SK-N-MC (cell line): ENCODE data around the gene ANO10.

Source experiments
- DNase-seq: peaks from one replicate; pipeline ENCODE4 v3.0.0-alpha.2; 2011; ENCODE audit warnings: low read depth, low spot score
- H3K27ac ChIP-seq: fragments of 200-600 bp; sonication (generic); 2 replicates; pipeline ENCODE4 v1.5.1; 2016; ENCODE audit warnings: mixed run types
- H3K36me3 ChIP-seq: fragments of 200-600 bp; sonication (generic); 2 replicates; pipeline ENCODE4 v1.6.1; 2017; ENCODE audit warnings: antibody characterized with exemption, low read length, mixed read lengths; ENCODE audit not compliant: insufficient read depth
- H3K4me3 ChIP-seq: fragments of 200-600 bp; sonication (generic); 2 replicates; pipeline ENCODE4 v1.5.1; 2016
- H3K9ac ChIP-seq: fragments of 200-600 bp; sonication (generic); 2 replicates; pipeline ENCODE4 v1.8.0; 2017; ENCODE audit warnings: mixed run types, mixed read lengths; ENCODE audit not compliant: insufficient read length
- H3K9me3 ChIP-seq: fragments of 200-600 bp; sonication (generic); 2 replicates; pipeline ENCODE4 v1.6.1; 2017; ENCODE audit warnings: low read depth, mild to moderate bottlenecking, antibody characterized with exemption, low read length, moderate library complexity, mixed read lengths
- EZH2 ChIP-seq: fragments of 200-600 bp; sonication (generic); IDR thresholded peaks from one replicate; pipeline ENCODE4 v1.6.1; 2017; ENCODE audit warnings: antibody characterized with exemption
- FOXP2 ChIP-seq: optimal IDR thresholded peaks from 2 replicates; pipeline ENCODE3; 2011; ENCODE audit warnings: mild to moderate bottlenecking, moderate library complexity; ENCODE audit not compliant: insufficient read depth; ENCODE audit errors: extremely low read length, control extremely low read depth
- POLR2AphosphoS5 ChIP-seq: IDR thresholded peaks from 2 replicates; pipeline ENCODE4 v1.6.1; 2012; ENCODE audit warnings: mild to moderate bottlenecking, low read depth, low read length, borderline replicate concordance

The ANO10 gene

GRCh38 chr3:43343815-43344214, 278.0 kb downstream of the ANO10 start:
- Histone ChIP-seq H3K36me3 (peaks cover 7% of the 10 kb centered on the region), H3K9me3 (no peaks in the 10 kb centered on the region), H3K27ac (no peak overlapping the region), H3K9ac (no peak overlapping the region), H3K4me3 (no peak overlapping the region)
- no peak for DNase-seq
- no peak for TF ChIP-seq POLR2AphosphoS5
- no peak for TF ChIP-seq FOXP2
- no peak for TF ChIP-seq EZH2

GRCh38 chr3:43343185-43343584, 278.6 kb downstream of the ANO10 start:
- DNase-seq, result no peak
- Histone ChIP-seq H3K9ac (no peak overlapping the region), H3K27ac (no peak overlapping the region), H3K36me3 (peaks cover 8% of the 10 kb centered on the region), H3K9me3 (no peaks in the 10 kb centered on the region), H3K4me3 (no peak overlapping the region)
- TF ChIP-seq FOXP2 (no peak), POLR2AphosphoS5 (no peak), EZH2 (no peak)

GRCh38 chr3:43341788-43342187, 280.0 kb downstream of the ANO10 start:
- TF ChIP-seq POLR2AphosphoS5 (no peak), FOXP2 (no peak), EZH2 (no peak)
- peaks cover 8% of the 10 kb centered on the region for H3K36me3 ChIP-seq

GRCh38 chr3:43340403-43340802, 281.4 kb downstream of the ANO10 start:
- no peak overlapping the region for H3K4me3 ChIP-seq
- DNase-seq, result no peak
- no peak overlapping the region for H3K9ac ChIP-seq
- peaks cover 8% of the 10 kb centered on the region for H3K36me3 ChIP-seq
- TF ChIP-seq EZH2 (no peak), POLR2AphosphoS5 (no peak), FOXP2 (no peak)
- no peaks in the 10 kb centered on the region for H3K9me3 ChIP-seq
- no peak overlapping the region for H3K27ac ChIP-seq

More at GRCh38 chr3:43341788-43342187, 280.0 kb downstream of the ANO10 start:
- Histone ChIP-seq H3K9ac (no peak overlapping the region), H3K9me3 (no peaks in the 10 kb centered on the region), H3K4me3 (no peak overlapping the region), H3K27ac (no peak overlapping the region)
- no peak for DNase-seq

- Histone ChIP-seq H3K36me3 (peaks cover 8% of the 10 kb centered on the region), H3K9ac (no peak overlapping the region), H3K27ac (no peak overlapping the region), H3K9me3 (no peaks in the 10 kb centered on the region), H3K4me3 (no peak overlapping the region)
- no peak for DNase-seq
- TF ChIP-seq POLR2AphosphoS5 (no peak), EZH2 (no peak), FOXP2 (no peak)
Measured at GRCh38 chr3:43338295-43338694, 283.5 kb downstream of the ANO10 start.

- DNase-seq, result no peak
- Histone ChIP-seq H3K27ac (no peak overlapping the region), H3K36me3 (peaks cover 12% of the 10 kb centered on the region), H3K4me3 (no peak overlapping the region), H3K9ac (no peak overlapping the region), H3K9me3 (no peaks in the 10 kb centered on the region)
- TF ChIP-seq EZH2 (no peak), FOXP2 (no peak), POLR2AphosphoS5 (no peak)
Measured at GRCh38 chr3:43335799-43336198, 286.0 kb downstream of the ANO10 start.

GRCh38 chr3:43334976-43335375, 286.8 kb downstream of the ANO10 start:
- TF ChIP-seq EZH2, result no peak
- TF ChIP-seq FOXP2, result no peak
- TF ChIP-seq POLR2AphosphoS5, result no peak
- no peak for DNase-seq
- no peak overlapping the region for H3K27ac ChIP-seq
- peaks cover 9% of the 10 kb centered on the region for H3K36me3 ChIP-seq
- no peak overlapping the region for H3K4me3 ChIP-seq
- no peak overlapping the region for H3K9ac ChIP-seq
- H3K9me3 ChIP-seq, result no peaks in the 10 kb centered on the region

- Histone ChIP-seq H3K9ac (no peak overlapping the region), H3K4me3 (no peak overlapping the region), H3K36me3 (0 out of 2 replicates have a peak, but pooled peaks cover 4% of the 10 kb centered on the region), H3K27ac (no peak overlapping the region), H3K9me3 (no peaks in the 10 kb centered on the region)
- no peak for DNase-seq
- no peak for TF ChIP-seq FOXP2
- no peak for TF ChIP-seq EZH2
- TF ChIP-seq POLR2AphosphoS5, result no peak
Measured at GRCh38 chr3:43331381-43331780, 290.4 kb downstream of the ANO10 start.

- DNase-seq, result no peak
- Histone ChIP-seq H3K27ac (no peak overlapping the region), H3K36me3 (0 out of 2 replicates have a peak, but pooled peaks cover 4% of the 10 kb centered on the region), H3K9ac (no peak overlapping the region), H3K9me3 (no peaks in the 10 kb centered on the region), H3K4me3 (no peak overlapping the region)
- TF ChIP-seq POLR2AphosphoS5 (no peak), FOXP2 (no peak), EZH2 (no peak)
Measured at GRCh38 chr3:43330981-43331380, 290.8 kb downstream of the ANO10 start.
